Endothelial cell of umbilical vein (primary cell): ENCODE results near the gene MICALL2. TPM values are rescaled to one million over a fixed set of nuclear protein-coding genes. Genes with fewer than 3 reads are reported as not detected.

Experiments used
- BruUV-seq: library from RNA; stranded (reverse); fragments of 400-500 nt; replicated peaks from 2 replicates; lab custom pipeline; 2021; lab: Mats Ljungman, UMichigan
- CTCF ChIA-PET: fragments of 300-600, 350-600 bp; sonication (Branson Sonifier 250); formaldehyde crosslinking; loops from one replicate; lab custom pipeline; 2021; ENCODE audit warnings: antibody characterized with exemption, inconsistent platforms; lab: Charles Lee
- POLR2A ChIA-PET: fragments of 300-600, 350-600 bp; sonication (Branson Sonifier 250); formaldehyde crosslinking; loops from one replicate; lab custom pipeline; 2021; ENCODE audit warnings: antibody characterized with exemption, inconsistent platforms; lab: Charles Lee
- DNase-seq: peaks from one replicate; pipeline ENCODE4 v3.0.0-alpha.2; 2011; ENCODE audit warnings: low read depth, low spot score
- FAIRE-seq: peaks from 2 replicates; lab custom pipeline; 2011; peaks lifted over from hg19 to GRCh38; lab: Jason Lieb, UNC
- H2AFZ ChIP-seq: 2 replicates; pipeline ENCODE4 v1.6.0; 2012; ENCODE audit warnings: low read depth, low read length, control low read depth, inconsistent platforms
- H3K27ac ChIP-seq: 2 replicates; pipeline ENCODE4 v1.5.1; 2011; ENCODE audit warnings: low read depth, mild to moderate bottlenecking, control low read depth, low read length, moderate library complexity; ENCODE audit not compliant: insufficient read depth
- H3K27me3 ChIP-seq, 2 experiments: 2 replicates each; pipeline versions ENCODE4 v1.6.0 to v1.6.1; 2011; ENCODE audit warnings: low read length in 2 of 2, mixed read lengths in 1 of 2; ENCODE audit not compliant: control insufficient read depth in 2 of 2, insufficient read depth in 2 of 2
- H3K36me3 ChIP-seq, 2 experiments: 2 replicates in 1 of 2; 3 replicates in 1 of 2; pipeline ENCODE4 v1.5.1; 2011; ENCODE audit warnings: low read length in 2 of 2, mild to moderate bottlenecking in 1 of 2, moderate library complexity in 1 of 2; ENCODE audit not compliant: control insufficient read depth in 2 of 2, insufficient read depth in 2 of 2; ENCODE audit errors: extremely low read depth in 1 of 2
- H3K4me1 ChIP-seq: 3 replicates; pipeline ENCODE4 v1.5.1; 2011; ENCODE audit warnings: mild to moderate bottlenecking, low read length; ENCODE audit not compliant: control insufficient read depth, insufficient read depth; ENCODE audit errors: extremely low read depth
- H3K4me2 ChIP-seq: 2 replicates; pipeline ENCODE4 v1.6.1; 2011; ENCODE audit warnings: low read length, control low read depth, mixed read lengths; ENCODE audit not compliant: insufficient read depth
- H3K4me3 ChIP-seq, 3 experiments: fragments of 200-600 bp in 1 of 3; sonication (generic), shearing (Covaris generic) in 1 of 3; replicated peaks in 1 of 3; 2 replicates each; pipeline ENCODE4 v1.5.1; 2011 to 2016; ENCODE audit warnings: control low read depth in 3 of 3, low read length in 3 of 3, mild to moderate bottlenecking in 2 of 3, inconsistent platforms in 1 of 3, low read depth in 1 of 3, moderate library complexity in 1 of 3; ENCODE audit not compliant: insufficient read depth in 1 of 3
- H3K79me2 ChIP-seq: 2 replicates; pipeline ENCODE4 v1.6.0; 2012; ENCODE audit warnings: low read length, inconsistent platforms; ENCODE audit not compliant: control insufficient read depth, insufficient read depth
- H3K9ac ChIP-seq: replicated peaks from 2 replicates; pipeline ENCODE3; 2011; ENCODE audit warnings: low read length, control low read depth; ENCODE audit not compliant: insufficient read depth; ENCODE audit errors: extremely low read depth
- H3K9me1 ChIP-seq: replicated peaks from 3 replicates; pipeline ENCODE4 v1.6.0; 2011; ENCODE audit warnings: mild to moderate bottlenecking, low read length; ENCODE audit not compliant: control insufficient read depth, insufficient read depth; ENCODE audit errors: extremely low read depth
- H3K9me3 ChIP-seq: replicated peaks from 2 replicates; pipeline ENCODE4 v1.5.1; 2012; ENCODE audit warnings: low read length, inconsistent platforms; ENCODE audit not compliant: control insufficient read depth, insufficient read depth
- H4K20me1 ChIP-seq: replicated peaks from 2 replicates; pipeline ENCODE3; 2011; ENCODE audit warnings: mild to moderate bottlenecking, low read length; ENCODE audit not compliant: control insufficient read depth, insufficient read depth; ENCODE audit errors: extremely low read depth
- CTCF ChIP-seq, 2 donors: IDR thresholded peaks; 1 replicate in 1 of 2; 2 replicates in 1 of 2; pipeline ENCODE4 v1.5.1; 2011; ENCODE audit warnings: low read length in 2 of 2, mild to moderate bottlenecking in 2 of 2, moderate library complexity in 2 of 2, control low read depth in 1 of 2, inconsistent platforms in 1 of 2, low read depth in 1 of 2; ENCODE audit not compliant: insufficient read depth in 1 of 2; ENCODE audit errors: extremely low read depth in 1 of 2
- EZH2 ChIP-seq: IDR thresholded peaks from 2 replicates; pipeline ENCODE4 v1.6.1; 2012; ENCODE audit warnings: borderline replicate concordance, low read depth, mild to moderate bottlenecking, moderate library complexity, low read length, inconsistent platforms; ENCODE audit not compliant: severe bottlenecking
- FOS ChIP-seq: IDR thresholded peaks from 2 replicates; pipeline ENCODE4 v1.6.1; 2011; ENCODE audit warnings: mild to moderate bottlenecking, low read length, moderate library complexity, borderline replicate concordance; ENCODE audit not compliant: insufficient read depth
- GATA2 ChIP-seq: IDR thresholded peaks from 2 replicates; pipeline ENCODE4 v1.7.0; 2011; ENCODE audit warnings: low read depth, mild to moderate bottlenecking, moderate library complexity, mixed read lengths, low read length; ENCODE audit not compliant: insufficient read length, insufficient read depth
- JUN ChIP-seq: IDR thresholded peaks from 2 replicates; pipeline ENCODE4 v1.6.1; 2011; ENCODE audit warnings: borderline replicate concordance, low read depth; ENCODE audit not compliant: insufficient read length, insufficient read depth
- MAX ChIP-seq: IDR thresholded peaks from 2 replicates; pipeline ENCODE4 v1.6.1; 2011; ENCODE audit not compliant: insufficient read depth, insufficient read length
- MYC ChIP-seq: IDR thresholded peaks from one replicate; pipeline ENCODE4 v1.6.1; 2011; ENCODE audit warnings: mild to moderate bottlenecking, low read depth, low read length
- POLR2A ChIP-seq: IDR thresholded peaks from 2 replicates; pipeline ENCODE4 v1.6.1; 2012; ENCODE audit warnings: low read depth, mild to moderate bottlenecking, control low read depth, low read length
- POLR2AphosphoS5 ChIP-seq: IDR thresholded peaks from 2 replicates; pipeline ENCODE4 v1.6.1; 2012; ENCODE audit warnings: low read depth, mild to moderate bottlenecking, control low read depth, low read length, moderate library complexity; ENCODE audit not compliant: insufficient read depth
- dilution Hi-C: fragments of 300-500 bp; cut with MboI; formaldehyde crosslinking; loops from one replicate; pipeline ENCODE4 v1.15.0; 2019; ENCODE audit warnings: low sequenced_read_pairs; ENCODE audit not compliant: extremely low pct_ligation_motif_present
- intact Hi-C: fragments of 100-400 bp; cut with micrococcal nuclease; formaldehyde crosslinking; loops from one replicate; pipeline ENCODE4 v1.10.0; 2022
- polyA plus RNA-seq, 4 experiments: library from polyadenylated mRNA; depleted of rRNA in 3 of 4; stranded (reverse) in 3 of 4; unstranded in 1 of 4; fragments of >200 nt; gene quantifications; 2 replicates each; pipeline versions ENCODE4 v1.2.1 to v1.2.3, GENCODE V29; 2011 to 2012; ENCODE audit warnings: missing spikeins in 1 of 4
- total RNA-seq: library from RNA; stranded (reverse); gene quantifications from 2 replicates; pipeline ENCODE4 v1.2.3, GENCODE V29; 2021

MICALL2 gene
- total and polyA plus RNA-seq, 2 donors (not counting 3 experiments of a cell fraction or from before 2014, with no cell fraction given), result 29.8 to 46.3 TPM

DNA sequence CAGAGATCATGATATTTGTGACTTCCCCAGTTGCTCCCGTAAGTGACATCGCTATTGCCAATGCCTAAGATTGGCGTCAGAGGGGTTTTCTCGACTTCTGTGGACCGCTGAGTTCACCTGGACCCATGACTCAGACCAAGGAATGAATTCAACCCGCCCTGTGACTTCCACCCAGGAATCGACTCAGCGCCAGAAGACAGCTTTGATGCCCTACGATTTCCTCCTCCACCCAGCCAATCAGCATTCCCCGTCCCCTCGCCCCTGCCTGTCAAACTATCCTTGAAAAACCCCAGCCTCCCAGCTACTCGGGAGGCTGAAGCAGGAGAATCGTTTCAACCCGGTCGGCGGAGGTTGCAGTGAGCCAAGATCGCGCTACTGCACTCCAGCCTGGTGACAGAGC lies 58.3 kb downstream of the MICALL2 start:
- TF ChIP-seq FOS, result no peak
- TF ChIP-seq MAX, result no peak
- no peak for TF ChIP-seq CTCF (IDR thresholded peaks at IDR 0.05; ENCODE audit: extremely low read depth in 1 of 2, insufficient read depth in 1 of 2, low read depth in 1 of 2, low read length in 2 of 2)
- no peak for TF ChIP-seq EZH2
- no peak for DNase-seq
- intact Hi-C loops, result no loop called here
- H3K79me2 ChIP-seq, result no peaks in the 10 kb centered on the region
- no peaks in the 10 kb centered on the region for H3K9me1 ChIP-seq
- no TSS peak for BruUV-seq
- ChIA-PET CTCF (interaction anchor here (1.0 kb wide), 1 partner anchor 31 kb away, joined by 3 read pairs; no protein-coding TSS in a partner anchor), POLR2A (no interaction called here)
- dilution Hi-C loops, result no loop called here
- H3K27me3 ChIP-seq, result peaks cover 3 to 11% of the 10 kb centered on the region in 2 experiments
- H2AFZ ChIP-seq, result no peak overlapping the region
- H4K20me1 ChIP-seq, result no peaks in the 10 kb centered on the region
- no peak overlapping the region for H3K4me2 ChIP-seq
- no peaks in the 10 kb centered on the region for H3K36me3 ChIP-seq
- no peak overlapping the region for H3K9ac ChIP-seq
- no peaks in the 10 kb centered on the region for H3K9me3 ChIP-seq
- H3K27ac ChIP-seq, result no peak overlapping the region
- no peaks in the 10 kb centered on the region for H3K4me1 ChIP-seq
- H3K4me3 ChIP-seq, result no peak overlapping the region
- FAIRE-seq, result no peak

GRCh38 chr7:1400371-1400770 lies 58.9 kb downstream of the MICALL2 start:
- no peaks in the 10 kb centered on the region for H3K9me3 ChIP-seq
- H4K20me1 ChIP-seq, result no peaks in the 10 kb centered on the region
- dilution Hi-C loops, result no loop called here
- H3K27ac ChIP-seq, result no peak overlapping the region
- BruUV-seq, result no TSS peak
- intact Hi-C loops, result no loop called here
- ChIA-PET CTCF (interaction anchor here (1.0 kb wide), 1 partner anchor 32 kb away, joined by 3 read pairs; no protein-coding TSS in a partner anchor), POLR2A (no interaction called here)
- no peak for TF ChIP-seq GATA2
- no peak for TF ChIP-seq JUN
- no peak for TF ChIP-seq POLR2A
- TF ChIP-seq POLR2AphosphoS5, result no peak
- TF ChIP-seq FOS, result no peak
- no peak for TF ChIP-seq EZH2
- no peak for TF ChIP-seq MYC
- TF ChIP-seq MAX, result no peak
- no peak for TF ChIP-seq CTCF (IDR thresholded peaks at IDR 0.05; ENCODE audit: extremely low read depth in 1 of 2, insufficient read depth in 1 of 2, low read depth in 1 of 2, low read length in 2 of 2)
- H3K79me2 ChIP-seq, result no peaks in the 10 kb centered on the region
- peaks cover 3 to 11% of the 10 kb centered on the region in 2 experiments for H3K27me3 ChIP-seq
- no peaks in the 10 kb centered on the region for H3K9me1 ChIP-seq
- no peak overlapping the region for H2AFZ ChIP-seq
- no peak overlapping the region for H3K4me2 ChIP-seq
- FAIRE-seq, result no peak
- no peak for DNase-seq
- H3K4me1 ChIP-seq, result no peaks in the 10 kb centered on the region
- H3K36me3 ChIP-seq, result no peaks in the 10 kb centered on the region
- H3K4me3 ChIP-seq, result no peak overlapping the region
- H3K9ac ChIP-seq, result no peak overlapping the region
